KMS-11 (cell line): ENCODE measurements around the gene OR2B6.

Source experiments
- H2AFZ ChIP-seq: fragments of 200-600 bp; sonication (generic); 2 replicates; pipeline ENCODE4 v1.6.1; 2016; ENCODE audit warnings: antibody characterized with exemption, mixed run types, low read depth
- H3K27ac ChIP-seq: fragments of 200-600 bp; sonication (generic); 2 replicates; pipeline ENCODE4 v1.6.1; 2016; ENCODE audit warnings: mild to moderate bottlenecking, mixed run types
- H3K27me3 ChIP-seq: fragments of 200-600 bp; sonication (generic); 2 replicates; pipeline ENCODE4 v1.6.1; 2017; ENCODE audit warnings: mild to moderate bottlenecking, low read depth, mixed run types, moderate library complexity; ENCODE audit not compliant: insufficient read depth
- H3K36me3 ChIP-seq: fragments of 200-600 bp; sonication (generic); 2 replicates; pipeline ENCODE4 v1.6.1; 2017; ENCODE audit warnings: mild to moderate bottlenecking, mixed run types; ENCODE audit not compliant: insufficient read depth
- H3K4me1 ChIP-seq: fragments of 200-600 bp; sonication (generic); 2 replicates; pipeline ENCODE4 v1.6.1; 2016; ENCODE audit warnings: mild to moderate bottlenecking, low read depth, mixed run types; ENCODE audit not compliant: poor library complexity, severe bottlenecking
- H3K4me2 ChIP-seq: fragments of 200-600 bp; sonication (generic); 2 replicates; pipeline ENCODE4 v1.7.0; 2016; ENCODE audit warnings: mild to moderate bottlenecking, mixed run types
- H3K4me3 ChIP-seq: fragments of 200-600 bp; sonication (generic); IDR thresholded peaks from 2 replicates; pipeline ENCODE4 v1.6.1; 2017; ENCODE audit warnings: low read depth, low read length, mixed read lengths; ENCODE audit not compliant: insufficient read depth
- H3K79me2 ChIP-seq: fragments of 200-600 bp; sonication (generic); 2 replicates; pipeline ENCODE4 v1.6.1; 2016; ENCODE audit warnings: low read depth, mixed run types; ENCODE audit not compliant: insufficient read depth
- H3K9ac ChIP-seq: fragments of 200-600 bp; sonication (generic); 2 replicates; pipeline ENCODE4 v1.6.1; 2016; ENCODE audit warnings: mild to moderate bottlenecking, mixed run types
- H4K20me1 ChIP-seq: fragments of 200-600 bp; sonication (generic); 2 replicates; pipeline ENCODE4 v1.6.1; 2016; ENCODE audit warnings: mild to moderate bottlenecking, mixed run types; ENCODE audit not compliant: insufficient read depth
- TF ChIP-seq, protein P1 (sequence below): fragments of 200-600 bp; sonication (generic); conservative IDR thresholded peaks from 2 replicates; pipeline ENCODE4 v1.6.1; 2017; ENCODE audit warnings: low read depth, mild to moderate bottlenecking, antibody characterized with exemption, low read length, moderate library complexity, mixed read lengths

OR2B6 gene

DNA sequence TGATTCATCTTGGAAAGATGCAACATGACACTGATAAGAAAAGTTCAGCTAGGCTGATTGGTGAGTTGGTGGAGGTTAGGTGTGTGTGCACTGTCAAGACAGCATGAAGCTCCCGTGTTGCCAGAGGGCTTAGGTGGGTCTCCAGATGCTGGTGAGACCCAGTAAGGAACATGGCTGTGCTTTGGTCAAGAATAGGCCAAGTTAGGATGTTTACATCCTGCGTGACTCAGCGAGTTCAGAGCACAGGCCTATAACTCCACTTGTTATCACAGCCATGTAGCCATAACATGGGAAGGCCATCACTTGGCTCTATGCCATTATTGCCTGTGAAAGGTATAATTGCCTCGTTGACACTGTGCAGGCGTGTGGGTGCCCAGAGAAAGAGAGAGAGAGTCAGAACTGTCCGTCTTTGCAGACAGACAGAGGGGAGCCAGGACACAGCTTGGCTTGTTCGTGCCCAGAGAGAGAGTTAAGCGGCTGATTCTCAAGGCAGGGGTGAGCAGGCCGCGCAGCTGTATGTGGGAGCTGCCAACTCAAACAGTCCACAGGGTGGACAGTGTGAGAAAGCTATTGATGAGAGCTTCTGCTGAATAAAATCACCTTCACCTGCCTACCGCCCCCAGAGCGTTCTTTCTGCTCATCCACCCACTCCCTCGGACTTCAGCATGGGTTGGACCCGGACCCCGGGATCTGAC lies 43.5 kb downstream of the OR2B6 start:
- Histone ChIP-seq H3K9ac (no peak overlapping the region), H4K20me1 (no peaks in the 10 kb centered on the region), H3K36me3 (no peaks in the 10 kb centered on the region), H2AFZ (no peak overlapping the region), H3K4me2 (no peak overlapping the region), H3K27ac (no peak overlapping the region), H3K4me3 (no peak overlapping the region), H3K79me2 (no peaks in the 10 kb centered on the region), H3K27me3 (no peaks in the 10 kb centered on the region), H3K4me1 (no peaks in the 10 kb centered on the region)
- TF ChIP-seq, protein P1, sequence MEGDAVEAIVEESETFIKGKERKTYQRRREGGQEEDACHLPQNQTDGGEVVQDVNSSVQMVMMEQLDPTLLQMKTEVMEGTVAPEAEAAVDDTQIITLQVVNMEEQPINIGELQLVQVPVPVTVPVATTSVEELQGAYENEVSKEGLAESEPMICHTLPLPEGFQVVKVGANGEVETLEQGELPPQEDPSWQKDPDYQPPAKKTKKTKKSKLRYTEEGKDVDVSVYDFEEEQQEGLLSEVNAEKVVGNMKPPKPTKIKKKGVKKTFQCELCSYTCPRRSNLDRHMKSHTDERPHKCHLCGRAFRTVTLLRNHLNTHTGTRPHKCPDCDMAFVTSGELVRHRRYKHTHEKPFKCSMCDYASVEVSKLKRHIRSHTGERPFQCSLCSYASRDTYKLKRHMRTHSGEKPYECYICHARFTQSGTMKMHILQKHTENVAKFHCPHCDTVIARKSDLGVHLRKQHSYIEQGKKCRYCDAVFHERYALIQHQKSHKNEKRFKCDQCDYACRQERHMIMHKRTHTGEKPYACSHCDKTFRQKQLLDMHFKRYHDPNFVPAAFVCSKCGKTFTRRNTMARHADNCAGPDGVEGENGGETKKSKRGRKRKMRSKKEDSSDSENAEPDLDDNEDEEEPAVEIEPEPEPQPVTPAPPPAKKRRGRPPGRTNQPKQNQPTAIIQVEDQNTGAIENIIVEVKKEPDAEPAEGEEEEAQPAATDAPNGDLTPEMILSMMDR = no peak

DNA sequence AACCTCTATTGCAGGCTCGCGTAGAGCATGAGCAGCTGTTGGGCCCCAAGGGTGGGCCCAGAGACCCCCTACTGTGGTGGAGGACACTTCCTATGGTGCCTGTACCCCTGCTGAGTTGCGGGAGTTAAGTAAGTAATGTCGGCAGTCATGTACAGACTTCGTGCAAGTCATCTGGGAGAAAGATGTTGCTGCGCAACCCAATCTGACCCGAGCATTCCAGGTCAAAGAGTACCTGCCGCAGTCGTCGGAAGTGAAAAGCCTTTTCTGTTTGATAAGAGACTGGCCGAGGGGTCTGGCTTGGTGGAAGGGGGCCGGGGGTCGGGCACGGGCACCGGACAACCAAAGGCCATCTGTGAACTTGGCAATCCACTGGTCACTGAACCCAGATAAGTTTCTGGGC lies 44.3 kb downstream of the OR2B6 start:
- H3K27me3 ChIP-seq = no peaks in the 10 kb centered on the region

DNA sequence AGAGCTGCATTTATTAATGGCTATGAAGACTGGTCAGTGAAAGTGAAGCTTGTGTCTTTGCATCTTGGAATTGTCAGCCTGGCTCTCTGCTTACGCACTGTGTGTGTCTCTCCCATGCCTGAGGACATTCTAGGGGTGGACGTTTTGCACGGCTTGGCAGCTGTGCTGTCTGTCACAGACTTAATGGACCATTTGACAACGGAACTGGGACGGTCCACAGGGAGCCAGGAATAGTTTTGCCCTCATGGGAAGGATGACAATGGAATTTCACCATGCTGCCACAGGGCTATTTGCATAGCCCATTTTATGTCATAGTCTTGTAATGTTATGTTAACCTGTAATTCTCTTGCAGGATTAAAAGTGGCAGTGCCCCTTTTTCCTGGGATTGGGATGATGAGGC lies 44.7 kb downstream of the OR2B6 start:
- Histone ChIP-seq H3K36me3 (no peaks in the 10 kb centered on the region), H3K4me2 (no peak overlapping the region), H3K4me1 (no peaks in the 10 kb centered on the region), H4K20me1 (no peaks in the 10 kb centered on the region), H3K4me3 (no peak overlapping the region), H3K9ac (no peak overlapping the region), H2AFZ (no peak overlapping the region), H3K79me2 (no peaks in the 10 kb centered on the region), H3K27ac (no peak overlapping the region), H3K27me3 (no peaks in the 10 kb centered on the region)
- TF ChIP-seq, protein P1 = no peak

More for the DNA sequence above, 44.3 kb downstream of the OR2B6 start:
- Histone ChIP-seq H3K4me2 (no peak overlapping the region), H3K9ac (no peak overlapping the region), H4K20me1 (no peaks in the 10 kb centered on the region), H3K36me3 (no peaks in the 10 kb centered on the region), H3K27ac (no peak overlapping the region), H3K4me3 (no peak overlapping the region), H3K4me1 (no peaks in the 10 kb centered on the region), H3K79me2 (no peaks in the 10 kb centered on the region), H2AFZ (no peak overlapping the region)
- TF ChIP-seq, protein P1 = no peak

DNA sequence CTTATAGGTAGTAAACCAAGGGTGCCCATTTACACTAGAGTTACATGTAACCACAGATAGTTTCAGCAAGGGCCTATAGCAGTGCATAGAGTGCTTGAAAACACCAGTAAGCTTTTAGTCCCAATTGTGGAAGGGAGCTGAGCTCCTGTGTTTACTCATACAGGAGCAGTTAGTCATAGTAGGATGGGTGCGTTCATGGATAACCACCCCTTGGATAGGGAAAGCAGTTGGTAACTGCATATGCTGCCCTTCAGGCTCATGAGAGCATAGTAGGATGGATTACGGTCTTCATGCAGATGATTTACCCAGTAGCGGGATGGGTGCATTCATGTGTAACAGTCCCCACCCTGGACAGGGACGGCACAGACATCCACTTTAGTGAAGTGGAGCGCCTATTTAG lies 45.1 kb downstream of the OR2B6 start:
- TF ChIP-seq, protein P1 = no peak
- Histone ChIP-seq H3K4me1 (no peaks in the 10 kb centered on the region), H3K36me3 (no peaks in the 10 kb centered on the region)

More for the DNA sequence above, 45.1 kb downstream of the OR2B6 start:
- H4K20me1 ChIP-seq = no peaks in the 10 kb centered on the region
- H3K27ac ChIP-seq = no peak overlapping the region
- H3K4me3 ChIP-seq = no peak overlapping the region
- no peak overlapping the region for H3K4me2 ChIP-seq
- no peaks in the 10 kb centered on the region for H3K27me3 ChIP-seq
- no peak overlapping the region for H3K9ac ChIP-seq
- no peaks in the 10 kb centered on the region for H3K79me2 ChIP-seq
- no peak overlapping the region for H2AFZ ChIP-seq
